ENCODE results near the gene SUSD4.

- no peak for TF ChIP-seq GATA2 (IDR thresholded peaks at IDR 0.05; ENCODE audit: low read depth, low read length)
- no peak for TF ChIP-seq GATA3 (IDR thresholded peaks at IDR 0.05; ENCODE audit: low read depth, low read length)
Measured at GRCh38 chr1:223224465-223224864, 139.5 kb downstream of the SUSD4 start.
